NCI-H2107 treated with DMSO at 0.1 percent for 48 hours (cell line): ENCODE measurements around the gene TP63.
"Not testable (repeated sequence)": the region's sequence is repeated elsewhere in the genome, so short reads cannot be mapped to it uniquely, and the experiment has no call there.

ENCODE experiments used
- DNase-seq: peaks from one replicate; lab custom pipeline; 2025; ENCODE audit not compliant: unreplicated experiment; lab: John Stamatoyannopoulos, UW

The TP63 gene

DNA sequence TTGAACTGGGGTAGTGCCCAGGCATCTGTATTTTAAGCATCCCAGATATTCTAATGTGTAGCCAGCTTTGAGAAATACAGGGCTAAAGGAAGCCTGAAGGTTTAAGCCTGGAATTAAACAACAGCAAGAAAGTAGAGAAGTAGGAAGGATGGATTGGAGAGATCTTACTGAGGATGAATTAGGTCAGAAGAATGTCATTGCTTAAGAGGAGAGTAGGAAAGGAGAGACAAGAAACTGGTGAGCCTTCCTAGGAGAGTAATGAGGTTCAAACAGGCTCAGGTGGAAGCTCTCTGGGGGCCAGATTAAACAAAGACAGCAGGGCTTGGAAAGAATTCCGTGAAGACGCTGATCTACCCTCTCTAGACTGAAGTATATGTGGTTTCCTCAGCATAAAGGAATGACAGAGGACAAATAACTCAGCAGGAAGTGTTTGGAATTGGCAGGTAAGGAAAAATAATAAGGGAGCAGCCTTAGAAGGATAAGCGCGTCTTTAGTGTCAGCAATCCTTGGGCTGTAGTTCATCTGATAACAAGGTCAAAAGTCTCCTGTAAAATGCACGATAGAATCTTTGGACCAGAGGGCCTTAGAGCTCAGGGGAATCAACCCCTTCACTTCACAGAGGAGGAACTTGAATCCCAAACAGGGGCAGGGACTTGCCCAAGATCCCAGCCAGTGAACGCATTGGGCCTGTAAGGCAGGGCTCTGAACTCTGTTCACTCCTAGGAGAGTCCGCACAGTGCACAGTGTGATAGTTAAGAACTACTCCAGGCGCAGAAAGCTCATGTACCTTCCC, 90.9 kb downstream of the TP63 start:
- no peak for DNase-seq

GRCh38 chr3:189724356-189724755, 93.2 kb downstream of the TP63 start:
- DNase-seq, result no peak

GRCh38 chr3:189726277-189726676, 95.1 kb downstream of the TP63 start:
- DNase-seq, result no peak

- DNase-seq, result no peak
Observed at GRCh38 chr3:189727158-189727557, 96.0 kb downstream of the TP63 start.

GRCh38 chr3:189727898-189728297, 96.7 kb downstream of the TP63 start:
- DNase-seq, result no peak

DNA sequence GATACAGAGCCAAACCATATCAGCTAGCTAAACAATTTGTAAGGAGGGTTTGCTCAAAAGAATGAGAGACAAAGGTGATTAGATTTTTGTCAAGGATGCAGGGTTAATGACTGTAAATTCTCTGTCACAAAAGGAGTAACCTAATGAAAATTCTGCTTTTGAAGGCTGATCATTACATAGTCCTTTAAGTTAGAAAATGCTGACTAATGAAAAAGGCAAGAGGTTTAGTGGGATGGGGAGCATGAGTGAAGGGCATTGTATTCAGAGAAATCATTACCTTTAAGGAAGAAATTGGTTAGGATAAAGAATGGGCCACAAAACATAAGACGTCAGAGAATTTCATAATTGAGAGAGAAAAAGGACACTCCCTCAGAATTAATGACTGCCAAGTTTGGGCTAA, 97.7 kb downstream of the TP63 start:
- no peak for DNase-seq

GRCh38 chr3:189734061-189734460, 102.9 kb downstream of the TP63 start:
- no peak for DNase-seq

GRCh38 chr3:189735913-189736312, 104.7 kb downstream of the TP63 start:
- DNase-seq, result no peak

GRCh38 chr3:189737071-189737470, 105.9 kb downstream of the TP63 start:
- DNase-seq, result no peak

- DNase-seq, result no peak
Observed at GRCh38 chr3:189737619-189738018, 106.4 kb downstream of the TP63 start.

- no peak for DNase-seq
Observed at GRCh38 chr3:189739378-189739777, 108.2 kb downstream of the TP63 start.

DNA sequence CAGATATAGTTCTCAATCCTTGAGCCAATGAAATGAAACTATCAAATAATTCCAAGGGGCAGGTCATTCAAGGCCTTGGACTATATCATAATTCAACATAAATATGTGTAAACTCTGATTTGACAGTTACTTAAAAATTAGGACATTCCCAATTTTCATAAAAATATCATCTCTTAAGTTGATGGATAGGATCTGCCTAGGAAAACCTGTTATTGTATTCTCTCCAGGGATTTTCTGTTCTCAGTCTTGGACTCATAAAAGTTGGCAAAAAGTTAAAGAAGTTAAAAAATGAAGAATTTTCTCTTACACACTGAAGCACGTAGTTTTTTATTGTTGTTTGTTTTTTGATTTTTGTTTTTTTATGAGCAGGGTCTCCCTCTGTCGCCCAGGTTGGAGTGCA, 109.0 kb downstream of the TP63 start:
- no peak for DNase-seq

GRCh38 chr3:189744235-189744634, 113.0 kb downstream of the TP63 start:
- DNase-seq, result no peak

DNA sequence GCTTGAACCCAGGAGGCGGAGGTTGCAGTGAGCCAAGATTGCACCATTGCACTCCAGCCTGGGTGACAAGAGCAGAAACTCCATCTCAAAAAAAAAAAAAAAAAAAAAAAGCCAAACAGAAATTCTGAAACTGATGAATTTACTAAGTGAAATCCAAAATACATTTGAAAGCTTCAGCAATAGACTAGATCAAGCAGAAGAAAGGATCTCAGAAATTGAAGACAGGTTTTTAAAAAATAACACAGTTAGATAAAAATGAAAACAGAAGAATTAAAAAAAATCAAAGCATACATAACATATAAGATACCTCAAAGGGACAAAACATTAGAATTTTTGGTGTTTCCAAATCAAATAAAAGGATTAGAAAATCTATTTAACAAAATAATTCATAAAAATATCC, 114.4 kb downstream of the TP63 start:
- no peak for DNase-seq

DNA sequence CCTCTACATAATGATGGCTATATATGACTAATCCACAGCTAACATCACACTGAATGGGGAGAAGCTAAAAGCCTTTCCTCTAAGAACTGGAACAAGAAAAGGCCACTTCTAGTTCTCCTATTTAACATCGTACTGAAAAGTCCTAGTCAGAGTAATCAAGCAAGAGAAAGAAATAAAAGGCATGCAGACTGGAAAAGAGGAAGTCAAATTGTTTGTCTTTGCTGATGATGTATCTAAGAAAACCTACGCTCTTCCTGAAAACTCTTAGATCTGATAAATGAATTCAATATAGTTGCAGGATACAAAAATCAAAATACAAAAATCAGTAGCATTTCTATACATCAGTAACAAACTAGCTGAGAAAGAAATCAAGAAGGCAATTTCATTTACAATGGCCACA, 116.9 kb downstream of the TP63 start:
- no peak for DNase-seq

DNA sequence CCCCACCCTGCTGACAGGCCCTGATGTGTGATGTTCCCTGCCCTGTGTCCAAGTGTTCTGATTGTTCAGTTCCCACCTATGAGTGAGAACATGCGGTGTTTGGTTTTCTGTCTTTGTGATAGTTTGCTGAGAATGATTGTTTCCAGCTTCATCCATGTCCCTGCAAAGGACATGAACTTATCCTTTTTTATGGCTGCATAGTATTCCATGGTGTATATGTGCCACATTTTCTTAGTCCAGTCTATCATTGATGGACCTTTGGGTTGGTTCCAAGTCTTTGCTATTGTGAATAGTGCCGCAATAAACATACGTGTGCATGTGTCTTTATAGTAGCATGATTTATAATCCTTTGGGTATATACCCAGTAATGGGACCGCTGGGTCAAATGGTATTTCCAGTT, 119.8 kb downstream of the TP63 start:
- not testable (repeated sequence) for DNase-seq

GRCh38 chr3:189754356-189754755, 123.2 kb downstream of the TP63 start:
- no peak for DNase-seq

GRCh38 chr3:189756582-189757078, 125.4 kb downstream of the TP63 start:
- DNase-seq, result no peak

DNA sequence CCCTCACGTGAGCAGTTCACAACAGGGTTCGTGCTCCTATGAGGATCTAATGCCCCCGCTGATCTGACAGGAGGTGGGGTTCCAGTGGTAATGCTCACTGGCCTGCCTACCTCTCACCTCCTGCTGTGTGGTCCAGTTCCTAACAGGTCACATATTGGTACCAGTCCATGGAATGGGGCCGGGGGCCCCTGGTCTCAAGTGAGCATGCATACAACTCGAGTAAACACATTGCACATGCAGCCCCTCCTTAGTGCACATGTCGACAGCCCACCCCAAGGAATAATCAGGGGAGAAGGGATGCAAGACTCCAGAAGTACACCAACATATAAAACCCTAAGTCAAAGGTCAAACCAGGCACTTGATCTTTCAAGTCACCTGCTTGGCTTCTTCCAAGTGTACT, 127.0 kb downstream of the TP63 start:
- no peak for DNase-seq

- DNase-seq, result no peak
Observed at GRCh38 chr3:189766416-189766815, 135.2 kb downstream of the TP63 start.

- DNase-seq, result no peak
Observed at GRCh38 chr3:189771842-189772450, 140.8 kb downstream of the TP63 start.

DNA sequence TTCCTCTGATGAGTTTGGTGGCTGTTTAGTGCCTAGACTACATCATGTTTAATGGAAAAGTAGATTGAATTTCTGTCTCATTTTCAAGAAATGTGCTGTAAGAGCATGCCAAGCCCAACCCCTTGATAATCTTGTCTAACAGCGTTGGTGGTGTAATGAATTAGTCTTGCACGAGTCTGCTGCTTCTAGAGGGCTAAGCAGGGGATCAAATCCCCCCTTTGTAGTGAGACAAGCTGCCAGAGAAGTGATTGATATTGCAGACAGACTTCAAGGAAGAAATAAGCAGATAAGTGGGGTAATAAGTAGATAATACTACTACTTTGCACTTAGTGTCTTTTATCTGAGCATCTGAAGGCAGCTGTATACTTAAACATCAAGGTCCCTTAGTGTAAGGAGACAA, 141.4 kb downstream of the TP63 start:
- DNase-seq, result no peak

- no peak for DNase-seq
Observed at GRCh38 chr3:189773056-189773455, 141.9 kb downstream of the TP63 start.
